ENCODE data around the gene PKP2. TPM values are rescaled to one million over a fixed set of nuclear protein-coding genes. Genes with fewer than 3 reads are reported as not detected.

PKP2 gene
- total and polyA plus RNA-seq, 2 donors (not counting 3 experiments of a cell fraction or from before 2014, with no cell fraction given), result 1.4 to 6.5 TPM

GRCh38 chr12:32753605-32754004, 143.0 kb downstream of the PKP2 start:
- H3K9me3 ChIP-seq (replicated peaks; ENCODE audit: control insufficient read depth, insufficient read depth, low read length), result no peaks in the 10 kb centered on the region
- CTCF ChIA-PET, result no interaction called here
- no peak overlapping the region for H2AFZ ChIP-seq (ENCODE audit: low read depth, low read length)
- BruUV-seq (replicated peaks), result no TSS peak
- peak overlapping the region; percentile 91 for H3K27ac ChIP-seq (ENCODE audit: insufficient read depth, low read depth, low read length)
- H3K4me3 ChIP-seq (replicated peaks in 1 of 3; ENCODE audit: insufficient read depth in 1 of 3, low read depth in 1 of 3, low read length in 3 of 3), result peak overlapping the region in 1 of 3 experiments; percentile 90
- H3K9ac ChIP-seq (replicated peaks; ENCODE audit: extremely low read depth, insufficient read depth, low read length), result no peak overlapping the region
- H3K27me3 ChIP-seq (ENCODE audit: control insufficient read depth in 2 of 2, insufficient read depth in 2 of 2, low read length in 2 of 2), result no peaks in the 10 kb centered on the region
- no peaks in the 10 kb centered on the region for H4K20me1 ChIP-seq (replicated peaks; ENCODE audit: control insufficient read depth, extremely low read depth, insufficient read depth, low read length)
- POLR2A ChIA-PET, result no interaction called here
- TF ChIP-seq MYC (IDR thresholded peaks at IDR 0.05; ENCODE audit: low read depth, low read length) (no peak), POLR2A (IDR thresholded peaks at IDR 0.05; ENCODE audit: low read depth, low read length) (no peak), POLR2AphosphoS5 (IDR thresholded peaks at IDR 0.05; ENCODE audit: insufficient read depth, low read depth, low read length) (no peak), EZH2 (IDR thresholded peaks at IDR 0.05; ENCODE audit: borderline replicate concordance, low read depth, low read length, severe bottlenecking) (no peak), GATA2 (IDR thresholded peaks at IDR 0.05; ENCODE audit: insufficient read depth, insufficient read length, low read depth, low read length) (no peak), JUN (IDR thresholded peaks at IDR 0.05; ENCODE audit: borderline replicate concordance, insufficient read depth, insufficient read length, low read depth) (no peak), FOS (IDR thresholded peaks at IDR 0.05; ENCODE audit: borderline replicate concordance, insufficient read depth, low read length) (no peak), CTCF (IDR thresholded peaks at IDR 0.05; ENCODE audit: extremely low read depth in 1 of 2, insufficient read depth in 1 of 2, low read depth in 1 of 2, low read length in 2 of 2) (no peak)
- TF ChIP-seq, protein P1, sequence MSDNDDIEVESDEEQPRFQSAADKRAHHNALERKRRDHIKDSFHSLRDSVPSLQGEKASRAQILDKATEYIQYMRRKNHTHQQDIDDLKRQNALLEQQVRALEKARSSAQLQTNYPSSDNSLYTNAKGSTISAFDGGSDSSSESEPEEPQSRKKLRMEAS (IDR thresholded peaks at IDR 0.05; ENCODE audit: insufficient read depth, insufficient read length), result no peak
- dilution Hi-C loops (cut with MboI; ENCODE audit: extremely low pct_ligation_motif_present, low sequenced_read_pairs), result no loop called here
- H3K36me3 ChIP-seq (ENCODE audit: control insufficient read depth in 2 of 2, extremely low read depth in 1 of 2, insufficient read depth in 2 of 2, low read length in 2 of 2), result peaks cover 8 to 15% of the 10 kb centered on the region in 2 experiments
- H3K4me2 ChIP-seq (ENCODE audit: insufficient read depth, low read length), result peak overlapping the region; percentile 97
- intact Hi-C loops (cut with micrococcal nuclease), result loop anchor here (2.0 kb wide), 1 partner anchor 73 kb away; no protein-coding TSS in a partner anchor
- no peaks in the 10 kb centered on the region for H3K9me1 ChIP-seq (replicated peaks; ENCODE audit: control insufficient read depth, extremely low read depth, insufficient read depth, low read length)
- DNase-seq (ENCODE audit: low read depth, low spot score) (no peak), FAIRE-seq (no peak)
- H3K4me1 ChIP-seq (ENCODE audit: control insufficient read depth, extremely low read depth, insufficient read depth, low read length), result peaks cover 13% of the 10 kb centered on the region
- H3K79me2 ChIP-seq (ENCODE audit: control insufficient read depth, insufficient read depth, low read length), result peaks cover 24% of the 10 kb centered on the region
